Ovary (tissue), 3 donors: ENCODE results near the gene CCL27.

Experiments
- CTCF ChIP-seq, 3 donors: fragments of 450-650 bp in 2 of 3; fragments of 200-600 bp in 1 of 3; IDR thresholded peaks; one replicate each; pipeline versions ENCODE4 v1.5.1 to v1.8.0; 2016 to 2022; ENCODE audit warnings: antibody characterized with exemption in 3 of 3, mild to moderate bottlenecking in 1 of 3
- POLR2A ChIP-seq: fragments of 450-650 bp; IDR thresholded peaks from one replicate; pipeline ENCODE4 v1.6.1; 2017; ENCODE audit warnings: antibody characterized with exemption, mild to moderate bottlenecking, moderate library complexity
- donor health status: DM: no; HTN: no; CAD: no.

DNA sequence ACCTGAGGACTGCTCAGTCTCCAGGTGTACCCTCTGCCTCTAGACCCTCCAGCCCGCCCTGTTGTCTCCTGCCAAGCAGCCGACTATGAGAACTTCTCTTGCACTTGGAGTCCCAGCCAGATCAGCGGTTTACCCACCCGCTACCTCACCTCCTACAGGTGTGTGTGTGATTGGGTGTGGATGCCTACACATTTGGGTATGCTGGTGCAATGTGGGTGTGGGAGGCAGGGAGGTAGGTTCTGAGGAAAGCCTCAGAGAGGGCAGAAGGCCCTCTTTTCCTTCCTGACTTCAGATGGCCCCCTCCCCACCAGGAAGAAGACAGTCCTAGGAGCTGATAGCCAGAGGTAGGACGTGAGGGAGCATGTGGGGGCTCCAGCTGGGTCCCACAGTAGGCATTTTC is 5.5 kb downstream of the CCL27 start:
- no peak for TF ChIP-seq CTCF (IDR thresholded peaks at IDR 0.05)
- TF ChIP-seq POLR2A = no peak
